Progenitor cell of endocrine pancreas (in vitro differentiated cells): Measurements from ENCODE around the gene PHACTR2. TPM values are rescaled to one million over a fixed set of nuclear protein-coding genes. Genes with fewer than 3 reads are reported as not detected.

Experiments used
- DNase-seq: peaks from one replicate; pipeline ENCODE4 v3.0.0; 2021; ENCODE audit warnings: low spot score; ENCODE audit not compliant: unreplicated experiment
- H3K27ac Mint-ChIP-seq: 2 replicates; pipeline ENCODE4 v1.8.0; 2021; ENCODE audit warnings: mild to moderate bottlenecking, moderate library complexity, mixed read lengths
- H3K27me3 Mint-ChIP-seq: 2 replicates; pipeline ENCODE4 v1.8.0; 2021; ENCODE audit warnings: mixed read lengths
- H3K36me3 Mint-ChIP-seq: 2 replicates; pipeline ENCODE4 v1.8.0; 2022; ENCODE audit warnings: mixed read lengths; ENCODE audit not compliant: insufficient read depth
- H3K4me1 Mint-ChIP-seq: 2 replicates; pipeline ENCODE4 v1.8.0; 2021; ENCODE audit warnings: low read depth, mixed read lengths
- H3K4me3 Mint-ChIP-seq: 2 replicates; pipeline ENCODE4 v1.8.0; 2021; ENCODE audit warnings: low read depth, mild to moderate bottlenecking, moderate library complexity, mixed read lengths
- H3K9me3 Mint-ChIP-seq: 2 replicates; pipeline ENCODE4 v1.8.0; 2021; ENCODE audit warnings: low read depth, mixed read lengths
- total RNA-seq: library from RNA; stranded (reverse); gene quantifications from 2 replicates; pipeline ENCODE4 v1.2.1, GENCODE V29; 2021
- TF ChIP-seq, protein P1 (sequence below): fragments of 200-600 bp; sonication (generic); IDR thresholded peaks from one replicate; pipeline ENCODE4 v1.5.0; 2021; ENCODE audit warnings: antibody characterized with exemption, mild to moderate bottlenecking; ENCODE audit not compliant: unreplicated experiment

PHACTR2 gene
- total RNA-seq, 1 donor from 2014 or later = 55.2 TPM

DNA sequence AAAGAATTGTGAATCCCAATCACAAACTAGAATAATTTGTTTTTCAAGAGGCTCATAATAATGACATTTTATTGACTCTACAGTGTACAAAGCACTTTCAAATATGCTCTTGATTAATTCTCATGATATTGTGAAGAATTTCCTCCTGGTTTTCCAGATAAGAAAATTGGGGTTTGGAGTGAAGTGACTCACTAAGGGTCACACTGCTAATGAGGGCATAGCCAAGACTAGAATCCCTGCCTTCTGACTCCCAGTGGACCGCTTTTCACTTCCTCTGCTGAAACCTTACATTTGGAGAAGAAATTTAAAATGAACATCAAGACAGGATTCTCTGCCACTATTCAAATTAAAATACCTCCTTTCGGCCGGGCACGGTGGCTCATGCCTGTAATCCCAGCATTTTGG lies 127.1 kb downstream of the PHACTR2 start:
- TF ChIP-seq, protein P1, sequence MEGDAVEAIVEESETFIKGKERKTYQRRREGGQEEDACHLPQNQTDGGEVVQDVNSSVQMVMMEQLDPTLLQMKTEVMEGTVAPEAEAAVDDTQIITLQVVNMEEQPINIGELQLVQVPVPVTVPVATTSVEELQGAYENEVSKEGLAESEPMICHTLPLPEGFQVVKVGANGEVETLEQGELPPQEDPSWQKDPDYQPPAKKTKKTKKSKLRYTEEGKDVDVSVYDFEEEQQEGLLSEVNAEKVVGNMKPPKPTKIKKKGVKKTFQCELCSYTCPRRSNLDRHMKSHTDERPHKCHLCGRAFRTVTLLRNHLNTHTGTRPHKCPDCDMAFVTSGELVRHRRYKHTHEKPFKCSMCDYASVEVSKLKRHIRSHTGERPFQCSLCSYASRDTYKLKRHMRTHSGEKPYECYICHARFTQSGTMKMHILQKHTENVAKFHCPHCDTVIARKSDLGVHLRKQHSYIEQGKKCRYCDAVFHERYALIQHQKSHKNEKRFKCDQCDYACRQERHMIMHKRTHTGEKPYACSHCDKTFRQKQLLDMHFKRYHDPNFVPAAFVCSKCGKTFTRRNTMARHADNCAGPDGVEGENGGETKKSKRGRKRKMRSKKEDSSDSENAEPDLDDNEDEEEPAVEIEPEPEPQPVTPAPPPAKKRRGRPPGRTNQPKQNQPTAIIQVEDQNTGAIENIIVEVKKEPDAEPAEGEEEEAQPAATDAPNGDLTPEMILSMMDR = no peak
- no peaks in the 10 kb centered on the region for H3K4me1 Mint-ChIP-seq
- no peak for DNase-seq
- no peaks in the 10 kb centered on the region for H3K27me3 Mint-ChIP-seq
- H3K9me3 Mint-ChIP-seq = peaks cover 11% of the 10 kb centered on the region
- no peak overlapping the region for H3K27ac Mint-ChIP-seq
- H3K36me3 Mint-ChIP-seq = peaks cover 25% of the 10 kb centered on the region
- H3K4me3 Mint-ChIP-seq = no peak overlapping the region

DNA sequence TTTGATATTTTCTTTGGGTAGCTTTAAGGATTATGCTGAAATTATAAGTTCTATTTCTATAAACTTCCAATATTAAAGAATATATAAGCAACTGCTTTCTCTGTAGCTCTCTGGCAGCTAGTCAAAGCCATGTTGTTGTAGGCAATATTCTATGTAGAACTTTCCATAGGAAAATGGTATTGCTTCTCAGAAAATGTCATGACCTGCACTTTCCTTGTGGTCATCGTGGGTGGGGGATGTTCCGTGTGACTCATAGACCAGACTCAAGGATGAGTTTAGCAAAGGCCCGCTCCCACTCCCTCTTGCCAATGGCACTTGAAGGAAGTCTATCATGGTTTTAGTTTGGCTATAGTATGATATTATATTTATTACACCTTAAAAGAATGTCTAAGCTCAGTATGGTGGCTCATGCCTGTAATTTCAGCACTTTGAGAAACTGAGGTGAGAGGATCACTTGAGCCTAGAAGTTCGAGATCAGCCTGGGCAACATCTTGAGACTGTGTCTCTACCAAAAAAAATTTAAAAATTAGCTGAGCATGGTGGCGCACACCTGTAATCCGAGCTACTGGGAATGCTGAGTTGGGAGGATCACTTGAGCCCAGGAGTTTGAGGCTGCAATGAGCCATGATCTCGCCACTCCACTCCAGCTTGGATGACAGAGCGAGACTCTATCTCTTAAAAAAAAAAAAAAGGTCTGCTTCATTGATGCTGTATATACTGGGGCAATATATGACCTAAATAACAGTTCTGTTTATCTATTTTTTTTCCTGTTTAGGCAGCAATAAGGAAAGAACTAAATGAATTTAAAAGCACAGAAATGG lies 128.7 kb downstream of the PHACTR2 start:
- no peak overlapping the region for H3K4me3 Mint-ChIP-seq
- no peaks in the 10 kb centered on the region for H3K9me3 Mint-ChIP-seq
- H3K4me1 Mint-ChIP-seq = no peaks in the 10 kb centered on the region
- H3K36me3 Mint-ChIP-seq = peaks cover 12% of the 10 kb centered on the region
- H3K27ac Mint-ChIP-seq = no peak overlapping the region
- no peaks in the 10 kb centered on the region for H3K27me3 Mint-ChIP-seq
- no peak for DNase-seq
- TF ChIP-seq, protein P1 = no peak

GRCh38 chr6:143807103-143807772 lies 129.5 kb downstream of the PHACTR2 start:
- H3K9me3 Mint-ChIP-seq = no peaks in the 10 kb centered on the region
- TF ChIP-seq, protein P1 = no peak
- H3K27ac Mint-ChIP-seq = no peak overlapping the region
- no peak for DNase-seq
- no peaks in the 10 kb centered on the region for H3K27me3 Mint-ChIP-seq
- H3K4me1 Mint-ChIP-seq = peaks cover 1% of the 10 kb centered on the region
- peaks cover 8% of the 10 kb centered on the region for H3K36me3 Mint-ChIP-seq
- H3K4me3 Mint-ChIP-seq = no peak overlapping the region

DNA sequence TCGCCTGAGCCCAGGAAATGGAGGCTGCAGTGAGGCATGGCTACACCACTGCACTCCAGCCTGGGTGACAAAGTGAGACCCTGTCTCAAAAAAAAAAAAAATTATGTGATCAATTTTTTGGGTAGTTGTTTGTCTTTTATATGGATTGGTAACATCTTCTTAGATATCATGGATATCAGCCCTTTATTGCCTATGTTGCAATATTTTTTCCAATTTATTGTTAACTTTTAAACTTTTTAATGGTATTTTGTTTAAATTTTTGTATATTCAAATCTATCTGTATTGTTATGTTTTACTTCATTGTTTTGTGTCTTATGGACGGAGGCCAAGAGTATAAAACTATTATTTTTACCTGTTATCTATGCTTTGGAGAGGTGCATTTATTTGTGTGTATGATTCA lies 133.0 kb downstream of the PHACTR2 start:
- Mint-ChIP-seq H3K27me3 (no peaks in the 10 kb centered on the region), H3K9me3 (no peaks in the 10 kb centered on the region), H3K36me3 (peaks cover 10% of the 10 kb centered on the region), H3K27ac (no peak overlapping the region), H3K4me3 (no peak overlapping the region), H3K4me1 (peaks cover 1% of the 10 kb centered on the region)
- no peak for DNase-seq
- TF ChIP-seq, protein P1 = no peak

DNA sequence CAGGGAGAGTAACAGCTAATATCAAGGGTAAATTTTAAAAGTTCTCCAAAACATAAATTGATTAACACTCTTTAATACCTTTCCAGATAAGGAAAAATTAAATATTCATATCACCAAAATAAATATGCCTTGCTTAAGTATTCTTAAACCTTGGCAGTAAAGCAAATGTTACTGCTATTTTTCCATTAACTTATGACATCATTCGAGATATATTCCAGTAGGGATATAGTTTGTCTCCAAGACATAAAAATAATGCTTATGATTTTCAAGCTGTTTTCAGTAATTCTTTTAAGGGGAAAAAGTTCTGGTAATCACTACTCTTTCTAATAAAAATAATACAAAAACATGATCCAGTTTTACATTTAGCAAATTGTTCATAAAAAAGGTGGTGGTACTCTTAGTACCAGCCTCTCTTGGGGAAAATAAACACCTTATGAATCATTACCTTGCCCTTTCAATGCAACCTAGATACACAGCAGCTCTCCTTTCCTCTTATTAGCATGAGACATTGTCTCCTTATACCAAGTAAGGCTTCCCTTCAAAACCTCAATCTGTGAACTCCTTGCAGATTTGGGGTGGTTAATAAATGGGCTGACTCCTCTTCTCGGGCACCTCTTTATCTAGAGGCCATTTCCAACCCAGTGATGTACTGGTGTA lies 133.9 kb downstream of the PHACTR2 start:
- H3K27ac Mint-ChIP-seq = no peak overlapping the region
- H3K27me3 Mint-ChIP-seq = no peaks in the 10 kb centered on the region
- H3K36me3 Mint-ChIP-seq = peaks cover 10% of the 10 kb centered on the region
- TF ChIP-seq, protein P1 = no peak
- H3K4me3 Mint-ChIP-seq = no peak overlapping the region
- H3K9me3 Mint-ChIP-seq = no peaks in the 10 kb centered on the region
- DNase-seq = no peak
- peaks cover 1% of the 10 kb centered on the region for H3K4me1 Mint-ChIP-seq
